Left renal cortex interstitium (tissue), 4 donors: Measurements from ENCODE around the gene GFPT2. TPM values are rescaled to one million over a fixed set of nuclear protein-coding genes. Genes with fewer than 3 reads are reported as not detected.

ENCODE experiments used
- DNase-seq, 4 donors: peaks; one replicate each; pipeline ENCODE4 v3.0.0-alpha.2; 2013; ENCODE audit warnings: low read depth in 4 of 4, low spot score in 2 of 4, missing footprints in 1 of 4
- polyA plus RNA-seq, 4 donors: library from polyadenylated mRNA; unstranded; fragments of 120-200 nt; gene quantifications; one replicate each; pipeline ENCODE4 v1.2.1, GENCODE V29; 2013; ENCODE audit not compliant: insufficient read length in 4 of 4

Gene GFPT2
- polyA plus RNA-seq, 4 donors, result 5.0 to 5.8 (median 5.4) TPM

- no peak for DNase-seq
These were observed 63.2 kb downstream of the GFPT2 start for GRCh38 chr5:180289966-180290365.

GRCh38 chr5:180289433-180289832, 63.7 kb downstream of the GFPT2 start:
- no peak for DNase-seq

- no peak for DNase-seq
These were observed 65.3 kb downstream of the GFPT2 start for GRCh38 chr5:180287868-180288267.

GRCh38 chr5:180287404-180287803, 65.7 kb downstream of the GFPT2 start:
- DNase-seq, result no peak

GRCh38 chr5:180284149-180284548, 69.0 kb downstream of the GFPT2 start:
- no peak for DNase-seq

- no peak for DNase-seq
These were observed 70.0 kb downstream of the GFPT2 start for GRCh38 chr5:180283026-180283615.

GRCh38 chr5:180282281-180282680, 70.9 kb downstream of the GFPT2 start:
- no peak for DNase-seq

- DNase-seq, result no peak
These were observed 71.4 kb downstream of the GFPT2 start for GRCh38 chr5:180281706-180282105.

- no peak for DNase-seq
These were observed 78.4 kb downstream of the GFPT2 start for GRCh38 chr5:180274695-180275094.

- DNase-seq, result no peak
These were observed 81.9 kb downstream of the GFPT2 start for GRCh38 chr5:180271221-180271620.

GRCh38 chr5:180259260-180259611, 93.9 kb downstream of the GFPT2 start:
- no peak for DNase-seq

GRCh38 chr5:180253036-180253824, 99.9 kb downstream of the GFPT2 start:
- no peak for DNase-seq

GRCh38 chr5:180251887-180252286, 101.2 kb downstream of the GFPT2 start:
- no peak for DNase-seq

GRCh38 chr5:180251141-180251540, 102.0 kb downstream of the GFPT2 start:
- no peak for DNase-seq

Other genes with a start within 250 kb of the GFPT2 start
- gene RASGEF1C, start 144.1 kb downstream of the GFPT2 start, polyA plus RNA-seq, result under 1 TPM; 0.46 to 0.75 (median 0.64) TPM
- 10 to 100 TPM; 37.5 to 40.2 (median 39.9) TPM for gene MAPK9, start 61.3 kb downstream of the GFPT2 start, polyA plus RNA-seq
- gene CNOT6, start 141.0 kb upstream of the GFPT2 start, polyA plus RNA-seq, result 10 to 100 TPM; 48.8 to 64.7 (median 56.7) TPM
- 1 to 10 TPM in 3 of 4 donors, under 1 TPM in 1; 0.56 to 1.8 (median 1.4) TPM for gene SCGB3A1, start 238.2 kb upstream of the GFPT2 start, polyA plus RNA-seq